DMS114 treated with DMSO at 0.1 percent for 48 hours (cell line): ENCODE results near the gene HSF5.
"Not testable (repeated sequence)": the region's sequence is repeated elsewhere in the genome, so short reads cannot be mapped to it uniquely, and the experiment has no call there.

Experiments
- DNase-seq: peaks from one replicate; lab custom pipeline; 2025; ENCODE audit not compliant: unreplicated experiment; lab: John Stamatoyannopoulos, UW

The HSF5 gene

DNA sequence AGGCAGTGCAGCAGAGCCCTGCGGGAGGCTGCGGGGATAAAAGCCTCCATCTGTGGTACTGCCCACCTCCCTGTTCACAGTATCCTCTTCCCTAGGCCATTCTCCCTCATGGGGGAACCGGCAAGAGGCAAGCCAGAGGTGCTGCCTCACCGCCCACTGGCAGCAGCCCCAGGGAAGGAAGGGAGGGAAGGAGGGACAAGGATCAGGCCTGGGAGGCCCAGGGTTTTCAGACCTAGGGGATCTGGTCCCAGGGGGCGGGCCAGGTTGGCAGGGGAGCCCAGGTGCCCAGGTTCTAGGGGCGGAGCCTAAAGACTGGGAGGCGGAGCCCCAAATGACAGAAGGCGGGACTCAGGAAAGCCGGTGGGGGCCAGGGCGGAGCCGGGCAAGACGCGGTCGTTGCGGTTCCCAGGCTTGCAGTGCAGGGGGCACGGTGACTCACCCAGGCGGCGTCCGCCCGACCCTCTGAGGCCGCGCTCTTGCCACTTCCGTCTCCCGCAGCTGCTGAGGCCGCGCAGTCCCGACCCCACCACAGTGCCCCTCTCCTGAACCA, 29.2 kb upstream of the HSF5 start:
- DNase-seq = no peak

DNA sequence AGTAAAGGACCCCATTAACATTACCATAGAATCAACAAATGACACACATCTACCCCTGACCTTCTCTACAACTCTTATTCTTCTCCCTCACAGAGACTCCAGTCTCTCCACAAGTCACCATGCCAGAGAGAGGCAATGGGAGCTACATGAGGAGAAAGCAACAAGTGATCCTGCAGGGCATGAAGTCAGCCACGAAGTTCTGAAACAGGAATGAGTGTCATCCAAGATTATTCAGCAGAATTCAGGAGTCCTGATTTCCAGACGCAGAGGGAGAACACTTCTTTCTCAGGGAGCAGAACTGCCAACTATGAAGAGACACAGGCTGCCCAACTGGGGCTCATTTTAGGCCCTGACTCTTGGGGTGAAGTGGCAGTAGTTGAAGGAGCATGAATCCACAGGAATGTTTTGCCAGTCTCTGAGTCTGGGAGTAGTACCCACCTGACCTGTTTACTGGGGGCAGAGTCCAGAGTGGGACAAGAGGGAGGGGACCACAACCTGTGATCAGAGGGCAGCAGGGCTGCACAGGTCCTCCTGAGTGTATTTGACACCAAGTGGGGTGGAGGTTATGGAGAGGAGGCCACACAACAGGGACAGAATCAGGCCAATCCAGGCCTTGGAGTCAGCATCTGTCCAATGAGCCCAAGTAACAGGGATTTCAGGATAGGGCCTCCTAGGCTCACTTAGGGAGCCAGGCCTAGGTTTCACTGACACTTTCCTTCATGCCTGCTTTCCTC, 28.6 kb upstream of the HSF5 start:
- DNase-seq = no peak

DNA sequence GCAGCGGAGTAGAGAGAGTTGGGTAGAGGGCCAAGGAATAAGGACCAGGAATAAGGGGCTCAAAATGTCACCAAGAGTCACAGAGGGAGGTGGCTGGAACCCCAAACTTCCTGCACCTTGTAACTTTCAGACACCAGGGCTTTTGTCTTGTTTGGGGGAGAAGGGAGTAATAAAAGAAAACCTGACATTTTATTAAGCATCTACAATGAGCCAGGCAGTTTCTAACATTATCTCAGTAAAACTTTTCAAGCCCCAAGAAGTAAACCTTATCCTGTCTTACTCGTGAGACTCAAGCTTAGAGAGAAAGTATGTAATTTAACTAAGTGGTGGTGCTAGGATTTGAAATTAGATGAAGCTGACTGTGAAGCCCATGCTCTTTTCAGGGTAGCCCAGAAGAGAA, 27.1 kb upstream of the HSF5 start:
- DNase-seq = no peak

DNA sequence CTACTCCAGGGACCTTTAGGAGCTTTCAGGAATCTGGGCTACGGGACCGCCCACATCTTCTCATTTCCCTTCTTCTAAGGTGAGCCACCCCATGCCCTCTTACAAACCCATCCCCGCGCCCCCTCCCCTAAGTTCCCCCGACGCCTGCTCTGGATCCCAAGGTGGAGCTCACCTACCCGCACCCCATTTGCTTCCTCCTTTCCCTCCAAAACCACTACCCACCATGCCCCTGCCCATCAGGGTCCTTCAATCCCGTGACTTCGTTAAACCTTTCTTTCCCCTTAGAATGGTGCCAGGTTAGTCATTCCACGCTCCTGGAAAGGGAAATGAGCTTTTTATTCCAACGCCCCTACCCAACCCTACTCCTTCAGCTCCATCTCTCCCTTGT, 26.6 kb upstream of the HSF5 start:
- DNase-seq = no peak

DNA sequence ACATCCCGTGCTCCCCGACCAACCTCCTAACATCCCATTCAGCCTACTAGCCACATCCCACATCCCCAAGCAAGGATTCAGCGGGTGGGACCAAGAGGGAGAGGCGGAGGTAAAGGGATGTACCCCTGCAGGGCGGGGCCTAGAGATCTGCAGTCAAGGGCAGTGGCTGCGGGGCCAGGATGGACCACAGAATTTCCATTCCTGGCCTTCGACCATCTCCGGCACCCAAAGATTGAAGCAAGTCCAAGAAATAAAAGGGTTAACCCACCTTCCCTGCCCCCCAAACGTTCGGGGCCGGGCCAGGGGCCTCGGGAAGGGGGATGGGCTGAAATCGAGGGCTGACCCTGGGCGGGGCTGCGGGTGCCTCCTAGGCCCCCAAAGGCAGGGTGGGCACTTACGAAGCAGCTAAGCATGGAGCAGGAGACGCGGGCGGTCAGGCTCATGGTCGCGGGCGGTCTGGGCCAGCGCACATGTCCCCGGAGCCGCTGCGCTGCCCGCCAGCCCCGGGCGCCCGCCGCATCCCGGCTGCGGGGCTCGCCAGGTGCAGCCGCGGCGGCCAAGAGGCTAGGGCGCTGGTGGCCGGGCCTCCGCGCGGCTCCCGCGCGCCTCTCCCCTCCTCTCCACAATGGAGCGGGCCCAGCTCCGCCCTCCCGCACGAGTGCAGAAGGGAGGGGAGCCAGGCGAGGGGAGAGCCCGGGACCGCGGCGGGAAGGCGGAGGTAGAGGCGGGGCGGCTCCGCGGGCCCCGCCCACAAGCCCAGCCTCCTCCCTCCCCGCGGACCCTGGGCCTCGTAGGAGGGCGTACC, 26.0 kb upstream of the HSF5 start, which contains the start of gene MTMR4:
Gene MTMR4, minus strand, starts transcription at position 674 of the 805 bp plus-strand sequence. Its CDS starts 231 bp downstream, at position 443.
- peak; percentile 67 for DNase-seq

DNA sequence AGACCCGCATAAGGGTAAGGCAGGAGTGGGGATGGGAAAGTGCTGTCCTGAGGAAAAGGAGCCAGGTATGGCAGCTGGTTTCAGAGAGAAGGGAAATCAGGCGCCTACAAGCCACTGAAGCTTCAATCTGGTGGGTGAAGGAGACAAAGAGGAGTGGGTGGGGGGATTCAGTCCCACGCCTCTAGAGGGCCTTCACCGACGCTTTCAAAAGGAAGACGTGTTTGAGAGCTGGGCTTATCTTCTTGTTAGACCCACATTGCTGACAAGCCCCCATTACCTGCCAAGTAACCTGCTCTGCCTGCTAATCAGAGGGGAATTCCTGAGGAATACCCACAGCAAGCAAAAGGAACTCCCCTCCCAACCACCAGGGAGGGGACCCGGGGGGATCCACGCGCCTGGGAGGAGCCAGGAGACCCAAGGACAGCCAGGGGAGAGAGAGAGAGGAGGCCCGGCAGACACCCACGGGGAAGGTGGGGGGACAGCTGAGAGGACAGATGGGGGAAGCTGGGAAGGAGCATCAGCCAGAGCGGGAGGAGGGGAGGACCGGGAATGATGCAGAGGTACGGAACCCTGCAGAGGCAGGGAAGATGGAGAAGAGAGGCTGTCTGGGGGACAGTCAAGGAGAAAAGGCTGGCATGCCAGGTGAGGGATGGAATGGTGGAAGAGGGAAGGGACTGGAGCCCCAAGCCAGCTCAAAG, 25.2 kb upstream of the HSF5 start:
- DNase-seq = no peak

DNA sequence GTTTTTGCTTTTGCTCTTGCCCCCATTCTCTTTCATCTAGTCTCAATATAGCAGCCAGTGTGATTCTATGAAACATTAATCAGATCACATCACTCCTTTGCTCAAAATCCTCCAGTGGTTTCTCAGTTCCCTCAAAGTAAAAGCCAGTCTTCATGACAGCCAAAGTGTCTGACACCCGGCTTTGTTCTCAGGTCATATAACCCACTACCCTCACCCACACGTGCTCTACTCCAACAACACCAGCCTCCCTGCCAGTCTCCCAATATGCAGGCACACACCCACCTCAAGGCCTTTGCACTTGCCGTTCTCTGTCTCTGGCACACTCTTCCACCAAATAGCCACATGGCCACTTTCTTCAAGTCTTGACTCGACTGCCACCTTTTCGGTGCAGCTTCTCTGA, 21.9 kb upstream of the HSF5 start:
- no peak for DNase-seq

DNA sequence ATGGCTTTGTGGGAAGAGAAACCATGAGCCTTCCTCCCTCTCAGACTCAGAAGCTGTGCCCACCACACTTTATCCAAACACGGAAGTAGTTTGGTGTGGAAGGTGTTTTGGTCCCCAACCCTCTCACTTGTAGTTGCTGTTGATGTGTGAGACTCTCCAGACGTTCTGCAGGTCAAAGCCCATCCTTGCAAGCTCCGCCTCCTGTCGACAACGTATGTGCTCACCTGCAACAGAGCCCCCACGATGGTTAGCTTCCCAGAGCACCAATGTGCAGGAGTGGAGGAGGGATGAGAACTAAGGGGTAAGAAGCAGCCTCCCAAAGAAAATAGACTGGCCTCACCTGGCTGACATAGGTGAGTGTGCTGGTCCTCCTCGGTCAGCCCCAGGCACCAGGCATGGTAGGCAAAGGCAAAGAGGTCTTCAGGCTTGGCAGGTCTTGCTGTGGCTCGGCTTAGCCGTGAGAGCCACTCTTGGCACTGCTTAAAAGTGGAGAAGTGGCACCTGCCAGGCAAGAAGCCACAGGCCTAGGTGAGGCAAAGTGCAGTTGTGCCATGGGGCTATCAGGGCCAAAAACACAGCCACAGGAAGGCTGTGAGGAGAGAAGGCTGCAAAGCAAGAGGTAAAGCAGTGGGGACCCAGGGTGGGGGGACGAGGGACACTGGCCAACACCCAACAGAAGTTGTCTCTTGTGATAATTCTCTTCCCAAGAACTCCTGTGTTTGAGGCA, 20.3 kb upstream of the HSF5 start:
- no peak for DNase-seq

DNA sequence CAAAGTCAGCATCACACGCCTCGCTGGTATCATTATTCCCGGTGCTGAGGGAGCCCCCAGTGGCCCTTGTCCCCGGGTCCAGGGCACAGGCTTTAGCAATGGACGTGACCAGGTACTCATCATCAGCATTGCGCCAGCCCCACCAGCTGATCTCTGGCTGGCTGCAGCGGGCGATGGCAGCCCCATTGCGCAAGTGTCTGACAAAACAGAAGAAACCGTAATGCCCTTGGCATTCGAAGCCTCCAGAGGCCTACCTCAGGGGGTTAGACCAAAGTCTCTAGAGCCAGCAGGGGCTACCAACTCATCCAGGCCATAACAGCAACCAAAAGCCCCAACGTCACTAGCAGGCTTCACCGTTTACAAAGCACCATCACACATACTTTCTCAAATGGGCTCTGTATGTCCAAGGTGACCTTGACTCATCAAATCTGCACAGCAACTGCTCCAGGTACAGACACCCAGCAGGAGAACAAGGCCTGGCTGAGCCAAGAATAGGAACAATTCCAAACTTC, 19.0 kb upstream of the HSF5 start:
- DNase-seq = no peak

DNA sequence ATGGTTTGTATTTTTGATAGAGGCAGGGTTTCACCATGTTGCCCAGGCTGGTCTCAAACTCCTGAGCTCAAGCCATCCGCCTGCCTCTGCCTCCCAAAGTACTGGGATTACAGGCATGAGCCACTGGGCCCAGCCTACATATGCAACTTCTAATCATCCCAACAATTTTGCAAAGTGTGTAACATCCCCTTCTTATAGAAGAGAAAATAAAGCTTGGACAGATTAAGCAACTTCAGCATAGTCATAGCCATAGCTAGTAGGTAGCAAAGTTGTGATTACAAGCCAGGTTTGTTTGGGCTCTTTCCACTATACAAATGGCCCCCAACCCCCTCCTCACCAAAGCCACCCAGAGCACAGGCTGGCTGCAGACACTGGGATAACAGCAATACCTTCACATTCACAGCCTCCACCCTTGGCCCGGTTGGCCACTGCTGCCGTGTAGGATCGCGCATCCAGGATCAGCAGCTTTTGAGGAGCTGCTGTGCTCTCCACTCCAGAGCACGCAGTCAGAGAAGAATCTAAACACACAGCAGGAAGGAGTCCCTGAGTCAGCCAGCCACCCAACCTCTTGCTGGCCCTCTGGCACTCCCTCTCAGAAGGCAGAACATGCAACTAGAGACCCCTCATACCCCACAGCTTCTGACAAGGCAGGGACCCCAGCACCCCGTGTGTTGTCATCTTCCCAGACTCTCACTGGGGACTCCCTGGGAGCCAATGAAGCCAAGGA, 18.3 kb upstream of the HSF5 start:
- DNase-seq = no peak

DNA sequence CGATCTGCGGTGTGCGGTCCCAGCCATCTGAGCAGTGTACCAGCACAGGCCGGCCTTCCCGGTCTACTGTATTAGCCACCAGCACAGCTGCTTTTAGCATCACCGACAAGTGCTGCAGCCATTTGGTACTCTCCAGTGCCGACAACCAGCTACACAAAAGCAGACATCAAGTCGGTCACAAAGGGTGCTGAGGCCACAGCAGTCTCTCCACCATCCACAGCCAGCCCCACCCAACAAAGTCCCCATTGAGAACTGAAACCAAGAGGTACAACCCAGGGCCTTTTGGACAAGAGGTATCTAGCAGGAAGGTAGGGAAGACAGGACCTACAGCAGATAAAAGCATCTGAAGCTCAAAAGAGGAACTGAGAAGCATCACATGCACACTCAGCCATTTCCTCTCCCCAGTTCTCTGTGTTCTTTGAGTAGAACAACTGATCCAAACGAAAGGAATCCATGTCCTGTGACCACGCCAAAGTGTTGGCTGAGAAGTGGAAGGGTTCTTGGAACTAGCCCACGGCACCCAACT, 16.7 kb upstream of the HSF5 start:
- no peak for DNase-seq

DNA sequence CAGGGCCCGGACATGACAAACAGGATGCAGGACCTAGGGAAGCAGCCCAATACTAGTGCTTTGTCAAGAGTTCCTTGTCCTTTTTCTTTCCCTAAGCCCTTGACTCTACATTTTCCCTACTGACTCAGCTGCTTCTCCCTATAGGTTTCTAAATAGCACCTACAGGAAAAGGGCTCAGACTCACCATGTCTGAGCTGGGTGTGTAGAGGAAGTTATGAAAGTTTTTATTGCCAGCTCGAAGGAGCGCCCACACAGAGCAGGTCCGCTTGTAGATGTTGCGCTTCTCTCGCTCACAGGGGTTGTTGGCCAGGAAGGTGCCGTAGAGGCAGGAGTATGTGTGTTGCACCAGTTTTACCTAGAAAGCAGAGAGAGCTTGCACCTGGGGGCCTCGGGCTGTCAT, 15.7 kb upstream of the HSF5 start:
- no peak for DNase-seq

DNA sequence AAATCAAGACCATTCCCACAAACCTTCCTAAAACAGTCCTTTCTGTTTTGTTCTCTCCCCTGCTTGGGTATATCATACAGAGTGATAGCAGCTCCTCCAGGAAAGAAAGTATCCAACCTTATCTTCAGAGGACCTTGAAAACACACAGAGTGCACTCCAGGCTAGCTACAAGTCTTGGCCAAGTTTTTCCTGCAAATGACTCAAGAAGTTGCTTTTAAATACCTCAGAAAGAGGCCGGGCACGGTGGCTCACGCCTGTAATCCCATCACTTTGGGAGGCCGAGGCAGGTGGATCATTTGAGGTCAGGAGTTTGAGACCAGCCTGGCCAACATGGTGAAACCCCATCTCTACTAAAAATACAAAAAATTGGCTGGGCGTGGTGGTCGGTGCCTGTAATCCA, 14.9 kb upstream of the HSF5 start:
- DNase-seq = not testable (repeated sequence)

DNA sequence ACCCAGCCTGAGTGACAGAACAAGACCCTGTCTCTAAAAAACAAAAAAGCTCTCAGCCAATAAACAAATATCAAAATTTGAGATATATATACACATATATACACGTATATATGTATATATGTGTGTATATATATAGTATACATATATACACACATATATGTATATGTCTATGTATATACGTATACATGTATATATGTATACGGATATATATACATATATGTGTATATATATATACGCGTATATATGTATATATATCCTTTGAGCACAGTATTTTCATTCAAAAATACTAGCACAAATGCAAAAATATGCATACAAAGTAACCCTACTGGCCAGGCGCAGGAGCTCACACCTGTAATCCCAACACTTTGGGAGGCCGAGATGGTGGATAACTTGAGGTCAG, 13.2 kb upstream of the HSF5 start:
- no peak for DNase-seq

DNA sequence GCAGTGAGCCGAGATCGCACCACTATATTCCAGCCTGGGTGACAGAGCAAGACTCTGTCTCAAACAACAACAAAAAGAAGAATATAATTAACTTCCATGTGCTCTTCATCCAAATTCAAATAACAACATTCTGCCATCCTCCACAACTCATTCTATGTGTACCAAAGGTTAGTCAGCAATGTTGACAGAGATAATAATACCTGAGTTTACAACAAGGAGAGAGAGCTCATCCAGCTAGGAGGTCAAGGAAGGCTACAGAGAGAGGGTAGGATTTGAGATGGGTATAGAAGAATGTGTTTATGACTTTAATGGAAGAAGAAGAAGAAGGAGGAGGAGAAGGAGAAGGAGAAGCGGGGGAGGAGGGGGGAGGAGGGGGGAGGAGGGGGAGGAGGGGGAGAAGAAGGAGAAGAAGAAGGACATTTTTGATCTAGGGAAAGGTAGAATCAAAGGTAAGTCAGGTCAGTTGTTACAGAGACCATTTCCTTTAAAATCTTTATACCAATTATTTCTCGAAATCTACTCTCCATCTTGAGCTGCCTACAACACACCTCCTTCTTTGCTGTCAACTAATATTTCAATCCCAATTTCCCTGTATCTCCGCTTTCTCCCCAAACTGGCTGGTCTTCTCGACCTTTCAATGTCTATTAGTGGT, 10.1 kb upstream of the HSF5 start:
- no peak for DNase-seq

DNA sequence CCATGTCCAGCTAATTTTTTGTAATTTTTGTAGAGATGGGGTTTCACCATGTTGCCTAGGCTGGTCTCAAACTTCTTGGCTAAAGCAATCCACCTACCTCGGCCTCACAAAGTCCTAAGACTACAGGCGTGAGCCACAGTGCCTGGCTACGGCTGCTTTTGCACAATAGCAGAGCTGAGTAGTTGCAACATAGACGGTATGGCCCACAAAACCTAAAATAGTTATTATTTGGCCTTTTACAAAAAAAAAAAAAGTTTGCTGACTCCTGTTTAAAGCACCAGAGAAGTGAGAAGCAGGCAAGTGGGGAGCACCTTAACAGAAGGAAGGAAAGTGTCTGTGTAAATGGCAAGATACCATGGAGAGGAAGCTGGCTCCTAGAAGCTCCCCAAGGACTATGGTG, 5.3 kb upstream of the HSF5 start:
- DNase-seq = no peak

DNA sequence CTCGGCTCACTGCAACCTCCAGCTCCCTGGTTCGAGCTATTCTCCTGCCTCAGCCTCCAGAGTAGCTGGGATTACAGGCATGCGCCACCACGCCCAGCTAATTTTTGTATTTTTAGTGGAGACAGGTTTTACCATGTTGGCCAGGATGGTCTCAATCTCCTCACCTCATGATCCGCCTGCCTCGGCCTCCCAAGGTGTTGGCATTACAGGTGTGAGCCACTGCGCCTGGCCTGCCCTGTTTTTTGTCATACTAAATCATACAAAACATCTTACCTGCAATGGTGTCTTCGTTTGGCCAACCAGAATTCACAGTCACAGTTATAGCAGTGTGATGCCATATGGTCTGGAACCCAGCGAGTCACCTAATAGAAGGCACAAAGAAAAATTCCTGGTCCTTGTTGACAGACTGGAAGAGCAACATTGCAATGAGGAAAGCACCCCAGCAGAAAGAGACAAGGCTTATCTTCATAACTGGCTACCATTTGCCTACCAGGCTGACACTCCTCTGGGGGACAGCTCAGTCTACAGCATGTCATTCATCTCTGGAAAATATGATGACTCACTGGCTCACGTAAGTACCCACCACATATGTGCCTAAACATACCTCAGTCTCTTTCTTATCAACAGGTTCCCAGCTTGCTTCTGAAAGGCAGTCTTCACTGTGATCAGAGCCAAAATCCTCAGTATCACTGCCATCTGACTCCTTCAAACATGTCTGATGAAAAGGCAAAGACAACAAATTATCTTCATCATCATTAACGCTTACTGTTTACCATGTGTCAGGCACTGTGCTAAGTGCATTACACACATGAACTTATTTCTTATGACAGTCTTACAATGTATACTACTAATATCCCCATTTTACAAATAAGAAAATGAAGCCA, 4.3 kb upstream of the HSF5 start:
- DNase-seq = no peak

DNA sequence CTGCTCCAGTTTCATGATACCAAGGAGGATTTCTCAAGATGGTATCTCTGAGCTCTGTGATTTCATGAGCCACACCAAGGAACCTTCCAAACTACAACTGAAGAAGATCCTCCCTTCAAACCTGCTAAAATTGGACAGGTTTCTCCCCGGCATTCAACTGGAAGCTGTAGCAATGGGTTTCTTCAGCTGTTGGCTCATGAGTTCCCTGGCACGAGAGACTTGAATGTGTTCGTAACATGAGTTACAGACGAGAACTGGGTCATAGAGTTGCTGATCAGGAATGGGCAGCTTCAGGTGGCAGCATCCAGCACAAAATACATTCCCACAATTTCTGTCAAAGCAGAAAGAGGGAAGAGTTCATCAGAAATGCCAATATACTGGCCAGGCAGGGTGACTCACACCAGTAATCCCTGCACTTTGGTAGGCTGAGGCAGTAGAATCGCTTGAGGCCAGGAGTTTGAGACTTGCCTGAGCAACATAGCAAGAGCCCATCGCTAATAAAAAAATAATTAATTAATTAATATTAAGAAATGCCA, 3.4 kb upstream of the HSF5 start:
- no peak for DNase-seq
